ENCODE measurements around the gene TBCD.
"Not testable (repeated sequence)": the region's sequence is repeated elsewhere in the genome, so short reads cannot be mapped to it uniquely, and the experiment has no call there.

The TBCD gene

GRCh38 chr17:82989051-82989450, 237.2 kb downstream of the TBCD start:
- not testable (repeated sequence) for DNase-seq

DNA sequence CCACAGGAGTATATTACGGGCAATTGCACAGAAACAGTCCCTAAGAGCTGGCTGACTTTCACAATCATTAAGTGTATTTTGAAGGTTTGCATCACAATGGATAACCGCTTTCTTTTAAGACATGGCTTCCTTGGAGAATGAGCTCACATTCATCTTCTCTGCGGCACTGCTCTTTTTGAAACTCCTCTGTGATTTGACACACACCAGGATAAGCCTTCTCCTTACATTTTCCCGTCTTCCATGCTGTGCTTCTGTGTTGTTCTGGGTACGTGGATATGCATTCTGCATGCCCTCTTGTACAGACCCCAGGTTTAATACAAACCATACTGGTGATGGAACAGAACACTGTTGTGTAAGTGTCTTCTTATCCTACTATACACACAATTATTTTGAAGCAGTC, 238.0 kb downstream of the TBCD start:
- no peak for DNase-seq

DNA sequence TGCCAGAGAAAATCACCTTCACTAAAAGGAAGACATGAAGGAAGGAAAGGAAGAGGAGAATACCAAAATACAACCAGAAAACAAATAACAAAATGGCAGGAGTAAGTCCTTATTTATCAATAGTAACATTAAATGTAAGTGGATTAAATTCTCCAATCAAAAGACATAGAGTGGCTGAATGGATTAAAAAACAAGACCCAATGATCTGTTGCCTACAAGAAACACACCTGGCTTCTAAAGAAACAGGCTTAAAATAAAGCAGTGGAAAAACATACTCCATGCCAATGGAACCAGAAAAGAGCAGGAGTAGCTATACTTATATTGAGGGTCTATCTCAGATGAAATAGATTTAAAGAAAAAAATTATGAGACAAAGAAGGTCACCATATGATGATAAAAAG, 241.1 kb downstream of the TBCD start:
- DNase-seq = no peak
